Caco-2 (cell line): ENCODE measurements around the gene DDRGK1. TPM values are rescaled to one million over a fixed set of nuclear protein-coding genes. Genes with fewer than 3 reads are reported as not detected.

Experiments used
- BruUV-seq: library from RNA; stranded (reverse); fragments of 400-500 nt; replicated peaks from 2 replicates; lab custom pipeline; 2021; lab: Mats Ljungman, UMichigan
- CTCF ChIA-PET: fragments of 300-600 bp; sonication (Branson Sonifier 250); formaldehyde crosslinking; loops from one replicate; lab custom pipeline; 2022; ENCODE audit warnings: antibody characterized with exemption; lab: Charles Lee
- POLR2A ChIA-PET: fragments of 300-600 bp; sonication (Branson Sonifier 250); formaldehyde crosslinking; loops from one replicate; lab custom pipeline; 2022; ENCODE audit warnings: antibody characterized with exemption; lab: Charles Lee
- DNase-seq, 2 experiments: peaks; one replicate each; pipeline versions ENCODE4 v3.0.0 to v3.0.0-alpha.2; 2020 to 2022
- H3K27me3 ChIP-seq: replicated peaks from 2 replicates; pipeline ENCODE4 v1.6.0; 2011; ENCODE audit warnings: low read length; ENCODE audit not compliant: control insufficient read depth, insufficient read depth
- H3K36me3 ChIP-seq: 2 replicates; pipeline ENCODE4 v1.5.1; 2011; ENCODE audit warnings: low read length; ENCODE audit not compliant: control insufficient read depth, insufficient read depth
- H3K4me1 ChIP-seq: fragments of 250-450 bp; sonication (Bioruptor Pico); 2 replicates; pipeline ENCODE4 v1.5.1; 2020; ENCODE audit warnings: mild to moderate bottlenecking
- H3K4me3 ChIP-seq: 2 replicates; pipeline ENCODE4 v1.5.1; 2011; ENCODE audit warnings: low read depth, mild to moderate bottlenecking, control low read depth, low read length
- H3K9me3 ChIP-seq: fragments of 250-450 bp; sonication (Bioruptor Pico); 2 replicates; pipeline ENCODE4 v1.5.1; 2020; ENCODE audit warnings: mild to moderate bottlenecking, moderate library complexity
- H3K27ac Mint-ChIP-seq: one replicate; pipeline ENCODE4 v1.8.0; 2022; ENCODE audit warnings: mixed read lengths; ENCODE audit not compliant: unreplicated experiment
- H3K27me3 Mint-ChIP-seq: one replicate; pipeline ENCODE4 v1.8.0; 2022; ENCODE audit warnings: mixed read lengths; ENCODE audit not compliant: insufficient read depth, unreplicated experiment
- H3K36me3 Mint-ChIP-seq: one replicate; pipeline ENCODE4 v1.8.0; 2022; ENCODE audit warnings: mild to moderate bottlenecking, mixed read lengths; ENCODE audit not compliant: insufficient read depth, unreplicated experiment
- H3K4me1 Mint-ChIP-seq: one replicate; pipeline ENCODE4 v1.8.0; 2022; ENCODE audit warnings: low read depth, mixed read lengths; ENCODE audit not compliant: unreplicated experiment
- H3K4me3 Mint-ChIP-seq: one replicate; pipeline ENCODE4 v1.8.0; 2022; ENCODE audit warnings: mild to moderate bottlenecking, moderate library complexity, mixed read lengths; ENCODE audit not compliant: unreplicated experiment
- H3K9me3 Mint-ChIP-seq: one replicate; pipeline ENCODE4 v1.8.0; 2022; ENCODE audit warnings: mixed read lengths; ENCODE audit not compliant: unreplicated experiment
- intact Hi-C: fragments of 100-400 bp; cut with micrococcal nuclease; formaldehyde crosslinking; loops from one replicate; pipeline ENCODE4 v1.10.0; 2022; ENCODE audit not compliant: unreplicated experiment
- total RNA-seq: library from RNA; stranded (reverse); gene quantifications from 2 replicates; pipeline ENCODE4 v1.2.3, GENCODE V29; 2022
- TF ChIP-seq, protein P1 (sequence below), 2 experiments: fragments of 200-600 bp in 1 of 2; IDR thresholded peaks; 1 replicate in 1 of 2; 2 replicates in 1 of 2; pipeline versions ENCODE4 v1.5.1 to v1.8.0; 2011 to 2022; ENCODE audit warnings: antibody characterized with exemption in 1 of 2, control low read depth in 1 of 2, inconsistent platforms in 1 of 2, low read depth in 1 of 2, low read length in 1 of 2, mild to moderate bottlenecking in 1 of 2, moderate library complexity in 1 of 2; ENCODE audit not compliant: insufficient read depth in 1 of 2, severe bottlenecking in 1 of 2, unreplicated experiment in 1 of 2

The DDRGK1 gene
- total RNA-seq, 1 experiment from 2014 or later: 84.8 TPM

DNA sequence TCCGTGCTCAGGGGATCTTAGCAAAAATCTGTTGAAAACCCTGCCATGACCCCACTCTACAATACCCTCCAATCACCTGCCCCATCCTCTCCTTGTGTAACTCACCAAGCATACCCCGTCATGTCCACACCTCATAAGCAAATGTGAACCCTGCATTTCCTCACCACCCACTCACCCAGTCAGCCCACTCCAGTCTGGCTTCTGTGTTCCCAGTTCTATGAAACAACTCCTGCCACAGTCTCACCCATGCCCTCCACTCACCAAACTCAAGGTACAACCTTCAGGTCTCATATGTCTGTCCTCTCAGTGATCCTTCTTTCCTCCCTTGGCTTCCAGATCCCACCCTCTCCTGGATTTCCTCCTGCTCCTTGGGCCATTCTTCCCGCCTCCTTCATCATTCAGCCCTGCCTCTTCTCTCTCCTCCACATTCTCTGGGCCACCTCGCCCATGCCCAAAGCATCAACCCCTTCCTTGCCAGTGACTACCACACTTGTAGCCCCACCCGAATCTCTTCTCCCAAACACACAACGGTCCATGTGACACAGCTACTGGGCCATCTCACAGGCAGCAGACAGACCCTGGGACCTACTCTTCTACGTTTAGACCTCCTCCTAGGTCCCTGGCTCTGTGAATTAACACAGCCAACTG, 8.8 kb downstream of the DDRGK1 start:
- Histone ChIP-seq H3K4me3 (no peak overlapping the region), H3K36me3 (peaks cover 5% of the 10 kb centered on the region), H3K9me3 (no peaks in the 10 kb centered on the region), H3K4me1 (no peaks in the 10 kb centered on the region), H3K27me3 (no peaks in the 10 kb centered on the region)
- Mint-ChIP-seq H3K36me3 (peaks cover 74% of the 10 kb centered on the region), H3K27me3 (no peaks in the 10 kb centered on the region), H3K4me1 (no peaks in the 10 kb centered on the region), H3K4me3 (no peak overlapping the region), H3K27ac (no peak overlapping the region), H3K9me3 (no peaks in the 10 kb centered on the region)
- TF ChIP-seq, protein P1, sequence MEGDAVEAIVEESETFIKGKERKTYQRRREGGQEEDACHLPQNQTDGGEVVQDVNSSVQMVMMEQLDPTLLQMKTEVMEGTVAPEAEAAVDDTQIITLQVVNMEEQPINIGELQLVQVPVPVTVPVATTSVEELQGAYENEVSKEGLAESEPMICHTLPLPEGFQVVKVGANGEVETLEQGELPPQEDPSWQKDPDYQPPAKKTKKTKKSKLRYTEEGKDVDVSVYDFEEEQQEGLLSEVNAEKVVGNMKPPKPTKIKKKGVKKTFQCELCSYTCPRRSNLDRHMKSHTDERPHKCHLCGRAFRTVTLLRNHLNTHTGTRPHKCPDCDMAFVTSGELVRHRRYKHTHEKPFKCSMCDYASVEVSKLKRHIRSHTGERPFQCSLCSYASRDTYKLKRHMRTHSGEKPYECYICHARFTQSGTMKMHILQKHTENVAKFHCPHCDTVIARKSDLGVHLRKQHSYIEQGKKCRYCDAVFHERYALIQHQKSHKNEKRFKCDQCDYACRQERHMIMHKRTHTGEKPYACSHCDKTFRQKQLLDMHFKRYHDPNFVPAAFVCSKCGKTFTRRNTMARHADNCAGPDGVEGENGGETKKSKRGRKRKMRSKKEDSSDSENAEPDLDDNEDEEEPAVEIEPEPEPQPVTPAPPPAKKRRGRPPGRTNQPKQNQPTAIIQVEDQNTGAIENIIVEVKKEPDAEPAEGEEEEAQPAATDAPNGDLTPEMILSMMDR (IDR thresholded peaks at IDR 0.05; ENCODE audit: insufficient read depth in 1 of 2, low read depth in 1 of 2, low read length in 1 of 2, severe bottlenecking in 1 of 2, unreplicated experiment in 1 of 2): no peak
- no TSS peak for BruUV-seq
- CTCF ChIA-PET: no interaction called here
- POLR2A ChIA-PET: no interaction called here
- intact Hi-C loops: no loop called here
- no peak for DNase-seq

GRCh38 chr20:3194617-3195280, 9.7 kb downstream of the DDRGK1 start:
- Histone ChIP-seq H3K27me3 (no peaks in the 10 kb centered on the region), H3K4me3 (no peak overlapping the region), H3K36me3 (peaks cover 3% of the 10 kb centered on the region), H3K9me3 (no peaks in the 10 kb centered on the region), H3K4me1 (no peaks in the 10 kb centered on the region)
- Mint-ChIP-seq H3K36me3 (peaks cover 66% of the 10 kb centered on the region), H3K27ac (no peak overlapping the region), H3K4me1 (no peaks in the 10 kb centered on the region), H3K4me3 (no peak overlapping the region), H3K9me3 (no peaks in the 10 kb centered on the region), H3K27me3 (no peaks in the 10 kb centered on the region)
- no TSS peak for BruUV-seq
- DNase-seq: no peak
- intact Hi-C loops: no loop called here
- ChIA-PET CTCF (no interaction called here), POLR2A (no interaction called here)
- TF ChIP-seq, protein P1 (IDR thresholded peaks at IDR 0.05; ENCODE audit: insufficient read depth in 1 of 2, low read depth in 1 of 2, low read length in 1 of 2, severe bottlenecking in 1 of 2, unreplicated experiment in 1 of 2): no peak

DNA sequence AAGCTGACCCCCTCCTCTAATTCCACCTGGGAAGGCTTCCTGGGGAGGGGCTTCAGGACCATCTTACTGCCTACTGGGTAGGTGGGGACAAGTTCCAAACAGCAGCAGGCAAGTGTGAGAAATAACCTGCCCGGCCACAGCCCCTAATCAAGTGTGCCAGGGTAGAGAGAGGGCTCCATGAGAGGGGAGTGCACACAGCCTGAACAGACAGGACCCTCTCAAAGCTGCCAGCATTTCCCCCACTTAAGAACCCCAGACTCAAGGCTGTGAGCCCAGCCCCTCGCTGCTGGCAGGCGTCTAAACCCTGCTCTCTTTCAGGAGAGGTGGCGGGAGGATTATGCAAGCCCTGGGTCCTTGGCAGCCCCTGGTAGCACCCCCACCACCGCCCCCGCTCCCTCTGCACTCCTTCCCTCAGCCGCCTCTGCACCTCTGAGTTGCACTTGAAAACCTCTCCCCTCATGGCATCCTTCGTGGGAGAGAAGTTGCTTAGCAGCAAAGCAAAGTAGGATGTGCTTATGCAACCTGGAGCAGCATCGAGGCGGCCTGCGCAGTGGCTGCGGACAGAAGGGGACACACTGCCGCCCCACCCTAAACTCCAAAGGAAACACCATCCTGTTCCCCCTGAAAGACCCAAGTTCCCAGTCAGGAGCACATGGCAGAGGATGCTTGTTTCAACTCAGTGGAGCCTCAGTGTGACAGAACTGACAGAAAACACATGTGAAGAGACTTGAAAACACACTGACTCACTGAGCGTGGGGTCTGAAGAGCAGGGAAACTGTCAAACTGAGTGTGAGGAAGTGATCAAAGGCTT, 10.5 kb downstream of the DDRGK1 start:
- intact Hi-C loops: no loop called here
- CTCF ChIA-PET: no interaction called here
- TF ChIP-seq, protein P1 (IDR thresholded peaks at IDR 0.05; ENCODE audit: insufficient read depth in 1 of 2, low read depth in 1 of 2, low read length in 1 of 2, severe bottlenecking in 1 of 2, unreplicated experiment in 1 of 2): no peak
- POLR2A ChIA-PET: no interaction called here
- Mint-ChIP-seq H3K4me3 (no peak overlapping the region), H3K9me3 (no peaks in the 10 kb centered on the region), H3K36me3 (peaks cover 58% of the 10 kb centered on the region), H3K27ac (no peak overlapping the region), H3K27me3 (no peaks in the 10 kb centered on the region), H3K4me1 (no peaks in the 10 kb centered on the region)
- no peaks in the 10 kb centered on the region for H3K9me3 ChIP-seq
- no TSS peak for BruUV-seq
- peaks cover 3% of the 10 kb centered on the region; the same call in 1 of the 2 replicates for H3K36me3 ChIP-seq
- H3K4me1 ChIP-seq: no peaks in the 10 kb centered on the region
- H3K4me3 ChIP-seq: no peak overlapping the region
- H3K27me3 ChIP-seq: no peaks in the 10 kb centered on the region
- no peak for DNase-seq
